WTC11 (cell line): ENCODE data around the gene RRP12. TPM values are rescaled to one million over a fixed set of nuclear protein-coding genes. Genes with fewer than 3 reads are reported as not detected.

ENCODE experiments used
- CBFB ChIP-seq: sonication (generic); formaldehyde crosslinking; IDR thresholded peaks from 2 replicates; pipeline ENCODE4 v1.8.1; 2022; ENCODE audit warnings: mild to moderate bottlenecking, low read depth, missing genetic modification reagents
- CDX4 ChIP-seq: fragments of 250-450 bp; sonication (Bioruptor Pico); IDR thresholded peaks from 2 replicates; pipeline ENCODE4 v1.9.0; 2021; ENCODE audit warnings: moderate library complexity, mild to moderate bottlenecking, inconsistent platforms, borderline replicate concordance
- CREM ChIP-seq: sonication (generic); formaldehyde crosslinking; IDR thresholded peaks from 2 replicates; pipeline ENCODE4 v1.8.1; 2022; ENCODE audit warnings: mild to moderate bottlenecking, missing genetic modification reagents, moderate library complexity
- E2F4 ChIP-seq: sonication (generic); formaldehyde crosslinking; IDR thresholded peaks from 2 replicates; pipeline ENCODE4 v1.8.1; 2022; ENCODE audit warnings: low read depth, mild to moderate bottlenecking, moderate library complexity, missing genetic modification reagents, borderline replicate concordance
- E2F5 ChIP-seq: sonication (generic); formaldehyde crosslinking; IDR thresholded peaks from 2 replicates; pipeline ENCODE4 v1.8.1; 2022; ENCODE audit warnings: mild to moderate bottlenecking, moderate library complexity, missing genetic modification reagents
- FOXJ3 ChIP-seq: sonication (generic); formaldehyde crosslinking; IDR thresholded peaks from 2 replicates; pipeline ENCODE4 v1.9.0; 2021; ENCODE audit warnings: missing genetic modification reagents, mild to moderate bottlenecking, borderline replicate concordance
- FOXP4 ChIP-seq: sonication (generic); formaldehyde crosslinking; IDR thresholded peaks from 2 replicates; pipeline ENCODE4 v1.8.0; 2022; ENCODE audit warnings: mild to moderate bottlenecking, missing genetic modification reagents
- GRHL2 ChIP-seq: fragments of 250-450 bp; sonication (Bioruptor Pico); IDR thresholded peaks from 2 replicates; pipeline ENCODE4 v1.8.0; 2022; ENCODE audit warnings: mild to moderate bottlenecking, moderate library complexity; ENCODE audit not compliant: insufficient replicate concordance, severe bottlenecking
- HMGXB4 ChIP-seq: sonication (generic); formaldehyde crosslinking; IDR thresholded peaks from 2 replicates; pipeline ENCODE4 v1.8.1; 2023; ENCODE audit warnings: mild to moderate bottlenecking, moderate library complexity, missing genetic modification reagents
- JAZF1 ChIP-seq: fragments of 250-450 bp; sonication (Bioruptor Pico); IDR thresholded peaks from 2 replicates; pipeline ENCODE4 v1.9.0; 2021; ENCODE audit warnings: moderate library complexity, mild to moderate bottlenecking, inconsistent platforms
- MYBL2 ChIP-seq: sonication (generic); formaldehyde crosslinking; IDR thresholded peaks from 2 replicates; pipeline ENCODE4 v1.8.1; 2023; ENCODE audit warnings: mild to moderate bottlenecking, moderate library complexity, missing genetic modification reagents
- NFE2L1 ChIP-seq: sonication (generic); formaldehyde crosslinking; IDR thresholded peaks from 2 replicates; pipeline ENCODE4 v1.8.1; 2023; ENCODE audit warnings: missing genetic modification reagents
- NR2C2 ChIP-seq: sonication (generic); formaldehyde crosslinking; IDR thresholded peaks from 2 replicates; pipeline ENCODE4 v1.8.0; 2022; ENCODE audit warnings: mild to moderate bottlenecking, missing genetic modification reagents
- PRRX2 ChIP-seq: fragments of 250-450 bp; sonication (Bioruptor Pico); IDR thresholded peaks from 2 replicates; pipeline ENCODE4 v1.8.0; 2021; ENCODE audit warnings: mild to moderate bottlenecking
- SOX15 ChIP-seq: fragments of 250-450 bp; sonication (Bioruptor Pico); IDR thresholded peaks from 2 replicates; pipeline ENCODE4 v1.9.0; 2021; ENCODE audit warnings: mild to moderate bottlenecking
- SP1 ChIP-seq: sonication (generic); formaldehyde crosslinking; conservative IDR thresholded peaks from 2 replicates; pipeline ENCODE4 v1.8.1; 2022; ENCODE audit warnings: missing genetic modification reagents
- TEAD1 ChIP-seq: sonication (generic); formaldehyde crosslinking; IDR thresholded peaks from 2 replicates; pipeline ENCODE4 v1.8.0; 2022; ENCODE audit warnings: mild to moderate bottlenecking, missing genetic modification reagents
- TEAD4 ChIP-seq: sonication (generic); formaldehyde crosslinking; IDR thresholded peaks from 2 replicates; pipeline ENCODE4 v1.8.0; 2022; ENCODE audit warnings: mild to moderate bottlenecking, missing genetic modification reagents
- USF1 ChIP-seq: sonication (generic); formaldehyde crosslinking; IDR thresholded peaks from 2 replicates; pipeline ENCODE4 v1.8.0; 2022; ENCODE audit warnings: mild to moderate bottlenecking, missing genetic modification reagents
- USF2 ChIP-seq: sonication (generic); formaldehyde crosslinking; IDR thresholded peaks from 2 replicates; pipeline ENCODE4 v1.8.1; 2023; ENCODE audit warnings: mild to moderate bottlenecking, missing genetic modification reagents, moderate library complexity
- ZNF138 ChIP-seq: sonication (generic); formaldehyde crosslinking; conservative IDR thresholded peaks from 2 replicates; pipeline ENCODE4 v1.8.1; 2022; ENCODE audit warnings: mild to moderate bottlenecking, moderate library complexity, missing genetic modification reagents
- ZNF232 ChIP-seq: sonication (generic); formaldehyde crosslinking; IDR thresholded peaks from 2 replicates; pipeline ENCODE4 v1.8.0; 2022; ENCODE audit warnings: mild to moderate bottlenecking, missing genetic modification reagents
- ZNF532 ChIP-seq: fragments of 250-450 bp; sonication (Bioruptor Pico); IDR thresholded peaks from 2 replicates; pipeline ENCODE4 v1.9.0; 2021; ENCODE audit warnings: mild to moderate bottlenecking, borderline replicate concordance
- total RNA-seq: library from RNA; stranded (reverse); gene quantifications from 3 replicates; pipeline ENCODE4 v1.2.3, GENCODE V29; 2021

Gene RRP12
- total RNA-seq, 1 experiment from 2014 or later = 56.6 TPM

GRCh38 chr10:97445722-97446639 is 44.8 kb upstream of the RRP12 start, which contains the start of the genes EXOSC1 and ZDHHC16 (continued):
- TF ChIP-seq USF2 (CRISPR knock-in tag) (peak; percentile 78), ZNF138 (CRISPR knock-in tag) (0 out of 2 replicates have a peak, but pooled peaks have one; percentile 41), FOXP4 (CRISPR knock-in tag) (no peak), HMGXB4 (CRISPR knock-in tag) (peak; percentile 53; the same call in 1 of the 2 replicates), GRHL2 (CRISPR knock-in tag) (no peak), MYBL2 (peak; percentile 77; the same call in 1 of the 2 replicates), CBFB (CRISPR knock-in tag) (0 out of 2 replicates have a peak, but pooled peaks have one; percentile 44), SP1 (CRISPR knock-in tag) (peak; percentile 69; the same call in 1 of the 2 replicates), CDX4 (CRISPR knock-in tag) (no peak), ZNF232 (peak; percentile 56), TEAD1 (CRISPR knock-in tag) (0 out of 2 replicates have a peak, but pooled peaks have one; percentile 14), FOXJ3 (no peak), CREM (0 out of 2 replicates have a peak, but pooled peaks have one; percentile 28), E2F5 (CRISPR knock-in tag) (peak; percentile 59; the same call in 1 of the 2 replicates), PRRX2 (CRISPR knock-in tag) (no peak), USF1 (CRISPR knock-in tag) (peak; percentile 49; the same call in 1 of the 2 replicates), NR2C2 (no peak), E2F4 (CRISPR knock-in tag) (no peak; the same call in 1 of the 2 replicates), JAZF1 (no peak), ZNF532 (CRISPR knock-in tag) (no peak), TEAD4 (CRISPR knock-in tag) (0 out of 2 replicates have a peak, but pooled peaks have one; percentile 34), SOX15 (CRISPR knock-in tag) (no peak), NFE2L1 (CRISPR knock-in tag) (0 out of 2 replicates have a peak, but pooled peaks have one; percentile 17)
